Pancreas (tissue), 10 donors: ENCODE measurements around the gene SMARCD1. TPM values are rescaled to one million over a fixed set of nuclear protein-coding genes. Genes with fewer than 3 reads are reported as not detected.
A peak's percentile ranks its signal among the peaks of the same experiment; 100 is the strongest.

Source experiments
- ATAC-seq, 4 donors: fragments of 200-7000 bp; cut with Tn5 transposase; one replicate each; pipeline versions ENCODE4 v1.8.0 to v1.9.1; 2020; ENCODE audit warnings: mild to moderate bottlenecking in 4 of 4, moderate library complexity in 4 of 4
- DNase-seq, 6 donors: peaks; one replicate each; pipeline ENCODE4 v3.0.0-alpha.2; 2020
- FAIRE-seq: peaks from 2 replicates; lab custom pipeline; 2012; peaks lifted over from hg19 to GRCh38; lab: Jason Lieb, UNC
- H3K27ac ChIP-seq, 4 donors: fragments of 200-600 bp; sonication (generic); 1 replicate in 3 of 4; 2 replicates in 1 of 4; pipeline versions ENCODE4 v1.5.0 to v1.8.0; 2020
- H3K27me3 ChIP-seq, 4 donors: fragments of 200-600 bp; one replicate each; pipeline ENCODE4 v1.8.0; 2021
- H3K36me3 ChIP-seq, 3 donors: fragments of 200-600 bp; sonication (generic) in 1 of 3; one replicate each; pipeline versions ENCODE4 v1.5.0 to v1.8.0; 2020 to 2021
- H3K4me1 ChIP-seq, 3 donors: fragments of 200-600 bp; one replicate each; pipeline ENCODE4 v1.8.0; 2021
- H3K4me3 ChIP-seq, 4 donors: fragments of 200-600 bp; sonication (generic) in 2 of 4; one replicate each; pipeline versions ENCODE4 v1.5.0 to v1.8.0; 2020 to 2021
- H3K9me3 ChIP-seq, 4 donors: fragments of 200-600 bp; one replicate each; pipeline ENCODE4 v1.8.0; 2021
- WGBS, 2 donors: extraction: QIAGEN DNeasy Blood & Tissue Kit; methylation state at CpG; one replicate each; pipeline ENCODE4 v1.1.7; 2013; 5-methylcytosine and 5-hydroxymethylcytosine counted together
- intact Hi-C, 3 donors: fragments of 100-400 bp; cut with DNase I; formaldehyde crosslinking; loops; one replicate each; pipeline versions ENCODE4 v1.11.1 to v1.14.2; 2022
- polyA plus RNA-seq, 2 donors: library from polyadenylated mRNA; stranded (reverse); fragments of 200-250 nt; gene quantifications; one replicate each; pipeline ENCODE4 v1.2.3, GENCODE V29; 2013
- total RNA-seq, 6 donors: library from RNA; stranded (reverse); fragmentation: NEBNext Ultra II Directional in 4 of 6; extraction: Animal tissue kit (Norgen Biotek cat#: 25700) in 4 of 6; gene quantifications; one replicate each; pipeline versions ENCODE4 v1.2.1 to v1.2.4, GENCODE V29; 2021 to 2023
- TF ChIP-seq, protein P1 (sequence below), 4 donors: fragments of 200-600 bp; sonication (generic) in 3 of 4; IDR thresholded peaks; one replicate each; pipeline versions ENCODE4 v1.5.0 to v1.8.0; 2021; ENCODE audit warnings: antibody characterized with exemption in 4 of 4
- donor health status: healthy with polysubstance abuse.
- donor health status: DM: no; HTN: no; CAD: no; lungs with moderate emphysema.
- donor health status: DM: no; HTN: no; CAD: no.
- donor health status: control.
- donor health status: control.
- donor health status: Bipolar disorder and iron deficiency.
- donor health status: DM: yes; HTN: yes; CAD: no.
- donor health status: DM: no; HTN: no; CAD: no.
- donor health status: DM: no; HTN: no; CAD: no.
- donor health status: DM: yes; HTN: yes; CAD: no.

SMARCD1 gene
- total and polyA plus RNA-seq, 8 donors: 12.5 to 22.8 (median 15.4) TPM

DNA sequence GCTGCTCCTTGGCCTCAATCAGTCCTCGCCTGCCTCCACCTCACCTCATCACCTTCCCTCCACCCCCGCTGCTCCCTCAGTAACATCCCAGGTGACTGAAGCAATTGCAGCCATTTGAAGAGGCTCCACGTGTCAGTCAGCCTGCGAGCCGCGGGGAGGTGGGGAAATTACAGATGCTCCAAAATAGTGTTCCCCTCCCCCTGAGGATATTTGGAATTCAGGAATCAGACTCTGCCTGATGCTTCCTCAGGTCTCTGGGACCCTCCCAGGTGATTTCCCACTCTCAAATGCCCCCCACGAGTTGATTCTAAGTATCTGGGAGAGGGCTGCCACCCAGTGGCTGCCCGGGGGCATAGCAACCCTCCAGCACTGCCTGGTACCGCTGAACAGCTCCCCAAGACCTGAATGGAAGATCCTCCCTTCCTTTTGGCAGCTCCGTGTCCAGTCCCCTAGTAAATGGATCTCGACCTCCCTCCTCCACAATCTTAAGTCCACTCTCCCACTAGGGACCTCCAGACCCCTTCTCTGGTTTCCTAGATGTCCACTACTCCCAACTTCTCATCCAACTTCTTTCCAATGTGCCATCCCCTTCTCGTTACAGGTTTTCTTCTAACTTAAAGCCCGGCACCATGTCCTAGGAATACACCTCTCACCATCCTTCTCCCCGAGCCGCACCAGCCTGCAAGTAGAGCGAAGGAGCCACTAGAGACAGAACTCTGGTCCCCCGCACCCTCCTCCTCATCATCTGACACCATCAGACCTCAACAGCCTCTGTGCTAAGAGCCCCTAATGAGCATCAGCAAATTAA lies 29.1 kb upstream of the SMARCD1 start:
- FAIRE-seq (no peak), DNase-seq (peak in 1 of 6 donors; percentile 46), ATAC-seq (peak; percentile 51 to 83 (median 72))
- H3K9me3 ChIP-seq: no peaks in the 10 kb centered on the region
- WGBS, 2 donors: 11 to 12% methylated on average over 17 of the region's 17 CpGs
- H3K36me3 ChIP-seq: no peaks in the 10 kb centered on the region
- intact Hi-C loops: loop anchor here in 1 of 3 donors (5.0 kb wide), 1 partner anchor 84 kb away; the partner anchor contains the start of gene AQP6
- H3K4me3 ChIP-seq: no peak overlapping the region
- no peak overlapping the region for H3K27ac ChIP-seq
- peaks cover 0 to 6% (median 0%) of the 10 kb centered on the region in 3 donors for H3K4me1 ChIP-seq
- TF ChIP-seq, protein P1, sequence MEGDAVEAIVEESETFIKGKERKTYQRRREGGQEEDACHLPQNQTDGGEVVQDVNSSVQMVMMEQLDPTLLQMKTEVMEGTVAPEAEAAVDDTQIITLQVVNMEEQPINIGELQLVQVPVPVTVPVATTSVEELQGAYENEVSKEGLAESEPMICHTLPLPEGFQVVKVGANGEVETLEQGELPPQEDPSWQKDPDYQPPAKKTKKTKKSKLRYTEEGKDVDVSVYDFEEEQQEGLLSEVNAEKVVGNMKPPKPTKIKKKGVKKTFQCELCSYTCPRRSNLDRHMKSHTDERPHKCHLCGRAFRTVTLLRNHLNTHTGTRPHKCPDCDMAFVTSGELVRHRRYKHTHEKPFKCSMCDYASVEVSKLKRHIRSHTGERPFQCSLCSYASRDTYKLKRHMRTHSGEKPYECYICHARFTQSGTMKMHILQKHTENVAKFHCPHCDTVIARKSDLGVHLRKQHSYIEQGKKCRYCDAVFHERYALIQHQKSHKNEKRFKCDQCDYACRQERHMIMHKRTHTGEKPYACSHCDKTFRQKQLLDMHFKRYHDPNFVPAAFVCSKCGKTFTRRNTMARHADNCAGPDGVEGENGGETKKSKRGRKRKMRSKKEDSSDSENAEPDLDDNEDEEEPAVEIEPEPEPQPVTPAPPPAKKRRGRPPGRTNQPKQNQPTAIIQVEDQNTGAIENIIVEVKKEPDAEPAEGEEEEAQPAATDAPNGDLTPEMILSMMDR (IDR thresholded peaks at IDR 0.05): peak; percentile 80 to 90 (median 88)
- H3K27me3 ChIP-seq: no peaks in the 10 kb centered on the region

DNA sequence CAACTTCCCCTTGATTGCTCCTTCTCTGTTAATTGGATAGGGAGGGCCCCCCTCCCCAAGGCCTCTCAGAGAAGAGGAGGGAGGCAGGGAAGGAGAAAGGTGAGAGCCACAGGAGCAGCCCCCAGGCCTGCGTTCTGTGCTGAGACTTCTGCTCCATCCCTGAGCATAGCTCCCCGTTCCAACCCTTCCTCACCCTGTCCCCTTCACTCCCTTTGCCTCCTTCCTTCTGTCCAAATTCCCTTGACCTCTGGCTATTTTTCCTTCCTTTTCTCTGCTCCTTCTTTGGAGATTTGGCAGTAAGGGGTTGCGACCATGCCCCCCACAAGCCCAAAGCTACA lies 28.5 kb upstream of the SMARCD1 start:
- DNase-seq (no peak), ATAC-seq (no peak), FAIRE-seq (no peak)
- Histone ChIP-seq H3K27me3 (no peaks in the 10 kb centered on the region), H3K4me3 (peak overlapping the region in 1 of 4 donors; percentile 68), H3K36me3 (no peaks in the 10 kb centered on the region), H3K4me1 (peaks cover 0 to 6% (median 0%) of the 10 kb centered on the region in 3 donors), H3K9me3 (no peaks in the 10 kb centered on the region), H3K27ac (no peak overlapping the region)
- WGBS, 2 donors: 18 to 21% methylated on average over 3 of the region's 3 CpGs
- intact Hi-C loops: loop anchor here in 1 of 3 donors (5.0 kb wide), 1 partner anchor 84 kb away; the partner anchor contains the start of gene AQP6
- TF ChIP-seq, protein P1 (IDR thresholded peaks at IDR 0.05): no peak

DNA sequence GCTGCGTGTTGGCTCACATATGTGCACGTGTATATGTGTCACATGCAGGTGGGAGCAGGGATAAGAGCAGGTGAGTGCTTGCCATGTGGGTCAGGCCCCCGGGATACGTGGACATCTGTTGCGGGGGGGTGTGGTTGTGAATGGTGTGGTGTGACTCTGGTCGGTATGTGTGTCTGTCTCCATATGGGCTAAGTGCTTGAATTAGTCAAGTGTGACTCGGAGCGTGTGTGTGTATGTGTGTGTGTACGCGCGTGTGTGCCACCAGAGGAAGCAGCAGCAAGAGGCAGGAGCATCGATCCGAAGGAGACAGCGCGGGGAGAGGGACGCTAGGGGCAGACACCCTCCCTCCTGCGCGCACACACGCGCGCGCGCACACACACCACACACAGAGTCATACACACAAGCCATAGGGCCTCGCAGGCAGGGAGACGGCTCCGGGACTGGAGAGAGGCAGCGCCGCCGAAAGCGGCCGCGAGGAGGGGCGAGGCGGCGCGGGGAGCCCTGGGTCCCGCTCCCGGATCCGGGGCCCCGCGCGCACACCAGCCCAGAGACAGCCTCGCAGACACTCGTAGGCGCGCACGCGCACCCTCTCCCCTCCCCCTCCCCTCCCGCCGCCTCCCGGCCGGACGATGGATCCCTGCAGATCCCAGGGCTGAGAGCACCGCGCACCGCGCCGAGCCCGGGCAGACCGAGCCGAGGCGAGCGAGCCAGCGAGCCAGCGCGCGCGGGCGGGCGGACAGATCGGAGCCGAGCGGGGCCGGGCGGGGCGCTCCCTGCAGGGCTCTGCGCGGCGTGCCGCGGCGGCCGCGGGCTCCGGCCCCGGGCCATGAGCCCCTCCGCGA lies 27.9 kb upstream of the SMARCD1 start, which contains the start of gene ASIC1:
ASIC1 (plus strand) TSS at position 597 of the 842 bp plus-strand sequence. CDS start 1,171 bp downstream, outside the sequence.
- DNase-seq (peak; percentile 57 to 90 (median 68)), FAIRE-seq (no peak), ATAC-seq (peak; percentile 73 to 83 (median 80))
- TF ChIP-seq, protein P1 (IDR thresholded peaks at IDR 0.05): no peak
- no peaks in the 10 kb centered on the region for H3K27me3 ChIP-seq
- peaks cover 0 to 6% (median 0%) of the 10 kb centered on the region in 3 donors for H3K4me1 ChIP-seq
- H3K27ac ChIP-seq: no peak within 1 kb of the TSS
- WGBS, 2 donors: 1 to 2% methylated on average over 46 to 88 of the region's 88 CpGs
- intact Hi-C loops: loop anchor here in 1 of 3 donors (5.0 kb wide), 1 partner anchor 85 kb away; the partner anchor contains the start of gene AQP6
- peak within 1 kb of the TSS; percentile 53 to 68 (median 56) for H3K4me3 ChIP-seq
- no peaks in the 10 kb centered on the region for H3K9me3 ChIP-seq
- H3K36me3 ChIP-seq: no peaks in the 10 kb centered on the region

DNA sequence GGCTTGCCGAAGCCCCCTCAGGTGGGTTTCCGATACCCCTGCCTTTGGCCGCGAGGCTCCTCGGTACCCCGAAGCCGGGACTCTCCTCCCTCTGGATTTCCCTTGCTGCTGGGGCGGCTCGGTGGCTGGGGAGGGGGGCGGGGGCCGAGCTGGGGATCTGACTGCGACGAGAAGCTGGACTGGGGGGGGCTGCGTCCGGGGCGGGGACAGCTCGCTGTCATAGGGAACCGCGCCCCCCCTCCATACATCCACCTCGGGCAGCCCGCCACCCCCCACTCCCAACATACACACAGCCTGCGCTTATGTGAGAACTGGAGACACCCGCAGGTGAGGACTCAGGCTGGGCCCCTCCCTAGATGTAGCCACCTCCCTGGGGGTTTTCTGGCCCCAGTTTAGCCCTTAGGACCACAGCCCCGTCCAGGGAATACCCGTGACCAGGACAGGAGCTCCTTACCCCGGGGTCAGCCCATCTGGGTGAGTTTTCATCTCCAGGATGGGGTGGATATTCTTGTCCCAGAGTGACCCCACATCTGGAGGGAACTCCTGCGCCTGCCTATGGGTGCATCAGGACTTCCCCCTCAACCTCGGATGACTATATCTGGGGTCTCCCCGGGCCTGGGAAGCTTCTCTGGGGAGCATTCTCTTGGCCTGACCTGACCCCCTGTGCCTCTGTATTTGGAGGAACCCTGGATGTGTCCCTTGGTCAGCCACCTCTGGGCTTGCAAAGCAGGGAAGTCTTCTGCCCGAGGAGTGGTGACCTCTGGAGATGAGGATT lies 27.1 kb upstream of the SMARCD1 start:
- WGBS, 2 donors: 22 to 43% methylated on average over 14 to 30 of the region's 30 CpGs
- FAIRE-seq: no peak
- TF ChIP-seq, protein P1 (IDR thresholded peaks at IDR 0.05): no peak
- DNase-seq: no peak
- no peak for ATAC-seq
- Histone ChIP-seq H3K4me3 (peak overlapping the region in 3 of 4 donors; percentile 56 to 68 (median 57)), H3K36me3 (no peaks in the 10 kb centered on the region), H3K27ac (no peak overlapping the region), H3K9me3 (no peaks in the 10 kb centered on the region), H3K4me1 (peaks cover 0 to 6% (median 0%) of the 10 kb centered on the region in 3 donors), H3K27me3 (no peaks in the 10 kb centered on the region)
- intact Hi-C loops: loop anchor here in 1 of 3 donors (5.0 kb wide), 1 partner anchor 86 kb away; the partner anchor contains the start of gene AQP6
